ENCODE results near the gene SMCO4.

- TF ChIP-seq CTCF (conservative IDR thresholded peaks at IDR 0.05; ENCODE audit: low read length): no peak
- no peak for TF ChIP-seq EZH2phosphoT487 (IDR thresholded peaks at IDR 0.05; ENCODE audit: borderline replicate concordance)
Observed at GRCh38 chr11:93512949-93513667, 30.1 kb downstream of the SMCO4 start.

Measured in Loucy (cell line).